ENCODE data around the gene TUSC2.

Gene TUSC2

GRCh38 chr3:50327943-50328691 lies at the start of gene TUSC2:
Gene TUSC2, minus strand, starts transcription at chr3:50328223. Its CDS starts 124 bp downstream, at chr3:50328099.
- H3K27me3 ChIP-seq (ENCODE audit: insufficient read depth, low read depth, severe bottlenecking), result no peaks in the 10 kb centered on the region
- H3K36me3 ChIP-seq, result peaks cover 67% of the 10 kb centered on the region
- no peaks in the 10 kb centered on the region for H3K9me3 ChIP-seq (ENCODE audit: severe bottlenecking)
- DNase-seq, result peak; percentile 97
- no peak for TF ChIP-seq CTCF (IDR thresholded peaks at IDR 0.05; ENCODE audit: low read depth, low read length)
- peak within 1 kb of the TSS; percentile 71 for H3K4me3 ChIP-seq (ENCODE audit: low read depth, low read length)
- H3K27ac ChIP-seq, result peak within 1 kb of the TSS; percentile 81

GRCh38 chr3:50375258-50375931 lies 47.4 kb upstream of the TUSC2 start:
- H3K27me3 ChIP-seq (ENCODE audit: insufficient read depth, low read depth, severe bottlenecking), result no peaks in the 10 kb centered on the region
- no peaks in the 10 kb centered on the region for H3K36me3 ChIP-seq
- H3K9me3 ChIP-seq (ENCODE audit: severe bottlenecking), result no peaks in the 10 kb centered on the region
- no peak overlapping the region for H3K27ac ChIP-seq
- DNase-seq, result peak; percentile 39
- TF ChIP-seq CTCF (IDR thresholded peaks at IDR 0.05; ENCODE audit: low read depth, low read length), result peak; percentile 64
- no peak overlapping the region for H3K4me3 ChIP-seq (ENCODE audit: low read depth, low read length)

GRCh38 chr3:50374363-50375257 lies 46.6 kb upstream of the TUSC2 start:
- Histone ChIP-seq H3K36me3 (no peaks in the 10 kb centered on the region), H3K27ac (no peak overlapping the region), H3K27me3 (ENCODE audit: insufficient read depth, low read depth, severe bottlenecking) (no peaks in the 10 kb centered on the region), H3K4me3 (ENCODE audit: low read depth, low read length) (no peak overlapping the region), H3K9me3 (ENCODE audit: severe bottlenecking) (no peaks in the 10 kb centered on the region)
- no peak for TF ChIP-seq CTCF (IDR thresholded peaks at IDR 0.05; ENCODE audit: low read depth, low read length)
- DNase-seq, result no peak

GRCh38 chr3:50373146-50374051 lies 45.4 kb upstream of the TUSC2 start:
- no peak for DNase-seq
- TF ChIP-seq CTCF (IDR thresholded peaks at IDR 0.05; ENCODE audit: low read depth, low read length), result no peak
- Histone ChIP-seq H3K27me3 (ENCODE audit: insufficient read depth, low read depth, severe bottlenecking) (no peaks in the 10 kb centered on the region), H3K9me3 (ENCODE audit: severe bottlenecking) (no peaks in the 10 kb centered on the region), H3K4me3 (ENCODE audit: low read depth, low read length) (no peak overlapping the region), H3K36me3 (no peaks in the 10 kb centered on the region), H3K27ac (peak overlapping the region; percentile 58; the same call in 1 of the 2 replicates)

GRCh38 chr3:50372349-50372748 lies 44.3 kb upstream of the TUSC2 start:
- Histone ChIP-seq H3K27ac (peak overlapping the region; percentile 58), H3K4me3 (ENCODE audit: low read depth, low read length) (no peak overlapping the region)
- DNase-seq, result peak; percentile 55

More at GRCh38 chr3:50372349-50372748, 44.3 kb upstream of the TUSC2 start:
- TF ChIP-seq CTCF (IDR thresholded peaks at IDR 0.05; ENCODE audit: low read depth, low read length), result 0 out of 2 replicates have a peak, but pooled peaks have one; percentile 36
- Histone ChIP-seq H3K9me3 (ENCODE audit: severe bottlenecking) (no peaks in the 10 kb centered on the region), H3K36me3 (no peaks in the 10 kb centered on the region), H3K27me3 (ENCODE audit: insufficient read depth, low read depth, severe bottlenecking) (no peaks in the 10 kb centered on the region)

Measured in WERI-Rb-1 (cell line).